Measurements from ENCODE around the gene EFHB. TPM values are rescaled to one million over a fixed set of nuclear protein-coding genes. Genes with fewer than 3 reads are reported as not detected.
A peak's percentile ranks its signal among the peaks of the same experiment; 100 is the strongest.

The EFHB gene
- total RNA-seq, 4 donors from 2014 or later, result 0.50 to 3.7 (median 0.84) TPM; not detected in 1

DNA sequence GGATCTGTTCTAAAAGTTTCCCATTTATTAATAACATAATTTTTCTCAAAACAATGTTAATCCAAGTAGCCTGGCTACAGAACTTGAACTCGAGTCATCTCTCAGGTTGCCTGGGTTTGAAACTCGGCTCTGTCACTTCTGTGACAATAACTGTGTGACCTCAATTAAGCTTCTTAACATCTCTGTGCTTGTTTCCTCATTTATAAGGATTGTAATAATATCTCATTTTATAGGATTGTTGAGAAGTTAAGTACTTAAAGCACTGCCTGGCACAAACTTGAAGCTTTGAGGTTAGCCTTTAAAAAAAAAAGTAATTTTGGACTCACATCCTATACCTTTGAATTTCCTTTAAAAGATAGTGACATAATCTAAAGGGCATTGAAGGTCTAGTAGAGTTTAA is 16.3 kb upstream of the EFHB start:
- Histone ChIP-seq H3K9me3 (no peaks in the 10 kb centered on the region), H3K36me3 (peaks cover 0 to 44% (median 30%) of the 10 kb centered on the region in 4 donors), H3K27ac (replicated peaks in 1 of 4) (no peak overlapping the region), H3K4me1 (peaks cover 26 to 73% (median 59%) of the 10 kb centered on the region in 4 donors), H3K4me3 (no peak overlapping the region), H3K27me3 (no peaks in the 10 kb centered on the region)
- intact Hi-C loops (cut with DNase I), result no loop called here
- 86% methylated on average over 2 of the region's 2 CpGs for WGBS
- no peak for TF ChIP-seq POLR2A (IDR thresholded peaks at IDR 0.05; ENCODE audit: low read depth)
- TF ChIP-seq POLR2AphosphoS5 (IDR thresholded peaks at IDR 0.05), result no peak
- no peak for TF ChIP-seq EP300 (IDR thresholded peaks at IDR 0.05)
- TF ChIP-seq, protein P1, sequence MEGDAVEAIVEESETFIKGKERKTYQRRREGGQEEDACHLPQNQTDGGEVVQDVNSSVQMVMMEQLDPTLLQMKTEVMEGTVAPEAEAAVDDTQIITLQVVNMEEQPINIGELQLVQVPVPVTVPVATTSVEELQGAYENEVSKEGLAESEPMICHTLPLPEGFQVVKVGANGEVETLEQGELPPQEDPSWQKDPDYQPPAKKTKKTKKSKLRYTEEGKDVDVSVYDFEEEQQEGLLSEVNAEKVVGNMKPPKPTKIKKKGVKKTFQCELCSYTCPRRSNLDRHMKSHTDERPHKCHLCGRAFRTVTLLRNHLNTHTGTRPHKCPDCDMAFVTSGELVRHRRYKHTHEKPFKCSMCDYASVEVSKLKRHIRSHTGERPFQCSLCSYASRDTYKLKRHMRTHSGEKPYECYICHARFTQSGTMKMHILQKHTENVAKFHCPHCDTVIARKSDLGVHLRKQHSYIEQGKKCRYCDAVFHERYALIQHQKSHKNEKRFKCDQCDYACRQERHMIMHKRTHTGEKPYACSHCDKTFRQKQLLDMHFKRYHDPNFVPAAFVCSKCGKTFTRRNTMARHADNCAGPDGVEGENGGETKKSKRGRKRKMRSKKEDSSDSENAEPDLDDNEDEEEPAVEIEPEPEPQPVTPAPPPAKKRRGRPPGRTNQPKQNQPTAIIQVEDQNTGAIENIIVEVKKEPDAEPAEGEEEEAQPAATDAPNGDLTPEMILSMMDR (IDR thresholded peaks at IDR 0.05), result no peak
- DNase-seq (ENCODE audit: extremely low spot score), result no peak

DNA sequence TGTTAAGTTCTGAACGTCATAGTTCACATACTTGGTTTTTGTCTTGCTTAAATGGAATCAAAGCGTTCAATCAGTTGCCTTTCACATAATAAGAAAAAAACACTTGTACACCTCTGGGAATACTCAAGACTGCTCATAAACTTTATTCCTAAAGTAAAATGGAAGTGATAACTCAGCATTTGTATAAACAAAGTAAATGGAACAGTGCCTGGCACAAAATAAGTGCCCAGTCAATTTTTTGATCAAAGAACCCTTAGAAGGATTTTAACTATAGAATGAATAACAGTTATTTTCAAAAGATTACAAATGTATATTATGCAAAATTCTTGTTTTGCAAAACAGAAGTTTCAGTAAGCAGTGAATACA is 14.2 kb upstream of the EFHB start:
- H3K27me3 ChIP-seq, result no peaks in the 10 kb centered on the region
- H3K36me3 ChIP-seq, result peaks cover 0 to 24% (median 14%) of the 10 kb centered on the region in 4 donors
- intact Hi-C loops (cut with DNase I), result no loop called here
- DNase-seq (ENCODE audit: extremely low spot score), result no peak
- no peaks in the 10 kb centered on the region for H3K9me3 ChIP-seq
- peak overlapping the region; percentile 80 to 97 (median 95) for H3K4me3 ChIP-seq
- TF ChIP-seq EP300 (IDR thresholded peaks at IDR 0.05), result no peak
- no peak for TF ChIP-seq POLR2A (IDR thresholded peaks at IDR 0.05; ENCODE audit: low read depth)
- no peak for TF ChIP-seq POLR2AphosphoS5 (IDR thresholded peaks at IDR 0.05)
- WGBS, result 14% methylated on average over 2 of the region's 2 CpGs
- H3K4me1 ChIP-seq, result peaks cover 26 to 58% (median 56%) of the 10 kb centered on the region in 4 donors
- H3K27ac ChIP-seq (replicated peaks in 1 of 4), result peak overlapping the region; percentile 93 to 99 (median 98)

DNA sequence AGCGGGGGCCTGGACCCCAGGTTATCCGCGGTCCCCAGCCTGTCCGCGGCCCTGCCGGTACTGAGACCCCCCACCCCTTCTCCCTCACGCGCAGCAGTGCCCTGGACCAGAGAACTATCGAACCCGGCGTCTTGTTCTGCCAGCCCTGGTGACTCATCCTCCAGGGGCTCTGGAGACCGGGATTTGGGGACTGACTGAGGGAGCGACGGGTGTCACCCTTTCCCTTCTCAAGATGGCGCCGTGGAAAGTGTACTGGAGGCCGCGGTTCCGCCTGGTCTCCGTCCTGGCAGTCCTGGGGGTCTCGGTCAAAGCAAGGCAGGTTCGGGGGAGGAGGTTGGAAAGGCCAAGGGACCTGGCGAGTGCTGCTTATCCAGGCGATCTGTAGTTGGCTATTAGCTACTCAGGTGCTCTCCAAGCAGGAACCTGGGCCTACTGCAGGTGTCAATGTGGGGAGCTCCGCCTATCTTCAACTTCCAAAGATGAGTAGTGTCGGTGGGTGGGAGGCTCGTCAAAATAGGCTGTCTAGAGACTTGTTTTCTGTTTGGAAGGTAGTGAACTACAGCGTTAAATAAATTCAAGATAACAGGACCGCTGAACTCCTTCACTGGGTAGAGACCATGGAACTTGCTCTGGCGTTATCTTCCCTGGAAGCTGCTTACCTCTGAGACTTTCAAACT is 13.7 kb upstream of the EFHB start:
- DNase-seq (ENCODE audit: extremely low spot score), result no peak
- intact Hi-C loops (cut with DNase I), result loop anchor here (2.0 kb wide), 2 partner anchors 93 to 239 kb away; partner anchors contain the start of genes KAT2B and SGO1

DNA sequence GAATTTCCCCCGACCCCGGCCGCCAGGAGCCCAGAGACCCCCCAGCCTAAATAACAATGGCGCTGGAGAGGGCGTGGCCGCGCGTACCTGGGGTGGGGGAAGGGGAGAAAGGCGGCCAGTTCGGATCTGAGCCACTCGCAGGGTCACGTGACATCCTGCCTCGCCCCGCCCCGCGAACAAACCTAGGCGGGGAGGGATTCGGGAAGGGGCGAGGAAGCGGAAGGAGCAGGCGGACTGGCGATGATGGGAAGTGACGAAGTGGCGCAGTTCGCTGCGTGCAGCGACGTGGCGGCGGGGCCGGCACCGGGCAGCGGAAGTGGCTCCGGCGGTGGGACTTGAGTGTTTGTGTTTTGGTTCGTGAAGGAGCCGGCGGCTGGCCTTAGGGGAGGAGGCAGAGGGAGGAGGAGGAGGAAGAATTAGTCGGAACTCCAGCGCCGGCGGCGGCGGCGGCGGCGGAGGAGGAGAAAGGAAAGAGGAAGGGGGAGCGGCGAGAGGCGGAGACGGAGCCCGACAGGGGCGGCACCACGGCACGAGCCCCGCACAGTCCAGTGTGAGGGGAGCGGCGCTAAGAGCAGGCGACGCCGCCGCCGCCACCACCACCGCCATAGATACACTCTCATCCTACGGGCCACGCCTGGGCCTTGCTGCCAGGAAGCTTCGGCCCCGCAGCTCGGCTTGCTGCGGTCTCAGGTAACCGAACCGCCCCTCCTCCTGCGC is 13.0 kb upstream of the EFHB start, which contains the start of gene RAB5A:
Gene RAB5A (plus strand): TSS at position 266 of the 717 bp plus-strand sequence. CDS start 3,802 bp downstream, outside the sequence.
- Histone ChIP-seq H3K4me1 (peaks cover 23 to 46% (median 44%) of the 10 kb centered on the region in 4 donors), H3K27ac (replicated peaks in 1 of 4) (peak within 1 kb of the TSS; percentile 93 to 99 (median 98)), H3K4me3 (peak within 1 kb of the TSS; percentile 80 to 97 (median 95)), H3K27me3 (no peaks in the 10 kb centered on the region), H3K36me3 (peaks cover 0 to 13% (median 8%) of the 10 kb centered on the region in 4 donors), H3K9me3 (no peaks in the 10 kb centered on the region)
- intact Hi-C loops (cut with DNase I), result loop anchor here (2.0 kb wide), 2 partner anchors 94 to 240 kb away; partner anchors contain the start of genes KAT2B and SGO1
- TF ChIP-seq POLR2AphosphoS5 (IDR thresholded peaks at IDR 0.05) (peak; percentile 95 to 97), EP300 (IDR thresholded peaks at IDR 0.05) (peak; percentile 88), POLR2A (IDR thresholded peaks at IDR 0.05; ENCODE audit: low read depth) (no peak)
- TF ChIP-seq, protein P1 (IDR thresholded peaks at IDR 0.05), result no peak
- WGBS, result 0% methylated on average over 57 of the region's 73 CpGs
- peak; percentile 99 for DNase-seq (ENCODE audit: extremely low spot score)

More for the DNA sequence above, 13.7 kb upstream of the EFHB start:
- Histone ChIP-seq H3K27ac (replicated peaks in 1 of 4) (peak overlapping the region; percentile 93 to 99 (median 98)), H3K4me3 (peak overlapping the region; percentile 80 to 97 (median 95)), H3K27me3 (no peaks in the 10 kb centered on the region), H3K9me3 (no peaks in the 10 kb centered on the region), H3K36me3 (peaks cover 0 to 20% (median 12%) of the 10 kb centered on the region in 4 donors), H3K4me1 (peaks cover 24 to 53% (median 51%) of the 10 kb centered on the region in 4 donors)
- WGBS, result 1% methylated on average over 18 of the region's 30 CpGs
- TF ChIP-seq EP300 (IDR thresholded peaks at IDR 0.05) (no peak), POLR2AphosphoS5 (IDR thresholded peaks at IDR 0.05) (peak in 1 of 2 donors; percentile 3)
- TF ChIP-seq, protein P1 (IDR thresholded peaks at IDR 0.05), result peak in 1 of 3 experiments; percentile 14

Measured in esophagus muscularis mucosa (tissue), 4 donors.